NB4 (cell line): Measurements from ENCODE around the gene CIITA.
A peak's percentile ranks its signal among the peaks of the same experiment; 100 is the strongest.
"Not testable (repeated sequence)": the region's sequence is repeated elsewhere in the genome, so short reads cannot be mapped to it uniquely, and the experiment has no call there.

Experiments
- DNase-seq: peaks from one replicate; pipeline ENCODE4 v3.0.0; 2010; ENCODE audit warnings: low read depth
- H3K4me3 ChIP-seq: one replicate; pipeline ENCODE4 v1.5.1; 2011; ENCODE audit warnings: mild to moderate bottlenecking, low read depth, low read length, moderate library complexity
- MYC ChIP-seq: IDR thresholded peaks from 2 replicates; pipeline ENCODE4 v1.6.1; 2011; ENCODE audit warnings: low read depth, low read length
- POLR2A ChIP-seq: IDR thresholded peaks from 2 replicates; pipeline ENCODE4 v1.6.1; 2011; ENCODE audit warnings: mild to moderate bottlenecking; ENCODE audit not compliant: insufficient read length; ENCODE audit errors: extremely low read depth
- TF ChIP-seq, protein P1 (sequence below): IDR thresholded peaks from one replicate; pipeline ENCODE4 v1.5.1; 2012; ENCODE audit warnings: low read depth, low read length
- TF ChIP-seq, protein P2 (sequence below): IDR thresholded peaks from 2 replicates; pipeline ENCODE4 v1.6.1; 2011; ENCODE audit warnings: low read depth, low read length

The CIITA gene

DNA sequence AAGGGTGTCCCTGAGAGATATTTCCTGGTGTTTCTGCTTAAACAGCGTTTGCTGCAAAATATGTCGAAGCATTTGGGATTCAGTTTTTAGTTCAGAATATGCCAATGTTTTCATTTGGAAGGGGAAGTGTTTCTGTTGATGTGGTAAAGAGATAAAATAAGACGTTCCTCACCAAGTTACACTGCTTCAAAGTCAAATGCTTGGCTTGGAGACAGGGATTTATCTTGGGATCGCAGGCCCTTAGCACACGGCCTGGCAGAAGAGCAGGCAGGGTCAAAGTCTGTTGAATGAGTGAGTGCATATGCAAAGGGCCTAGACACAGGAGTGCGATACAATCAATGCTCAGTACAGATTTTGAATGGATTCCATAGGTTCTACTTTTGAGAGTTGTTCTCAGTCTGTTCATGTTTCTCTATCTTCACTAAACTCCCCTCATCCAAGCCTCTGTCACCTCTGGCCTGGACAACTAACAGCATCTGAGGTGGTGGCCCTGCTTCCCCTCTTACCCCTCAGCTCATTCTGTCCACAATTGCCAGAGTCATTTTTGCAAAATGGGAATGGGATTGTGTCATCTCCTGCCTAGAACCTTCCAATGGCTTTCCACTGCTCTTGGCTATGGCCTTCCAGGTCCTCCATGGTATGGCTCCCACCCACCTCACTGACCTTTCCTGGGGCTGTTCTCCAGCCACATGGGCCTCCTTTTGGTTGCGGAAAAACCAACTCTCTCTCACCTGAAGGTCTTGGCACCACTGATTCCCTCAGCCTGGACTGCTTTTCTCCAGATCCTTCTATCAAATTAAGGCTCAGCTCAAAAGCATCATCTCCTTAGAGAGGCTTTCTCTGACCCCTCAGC lies 62.0 kb downstream of the CIITA start:
- H3K4me3 ChIP-seq: peak overlapping the region; percentile 17
- DNase-seq: no peak
- TF ChIP-seq, protein P1, sequence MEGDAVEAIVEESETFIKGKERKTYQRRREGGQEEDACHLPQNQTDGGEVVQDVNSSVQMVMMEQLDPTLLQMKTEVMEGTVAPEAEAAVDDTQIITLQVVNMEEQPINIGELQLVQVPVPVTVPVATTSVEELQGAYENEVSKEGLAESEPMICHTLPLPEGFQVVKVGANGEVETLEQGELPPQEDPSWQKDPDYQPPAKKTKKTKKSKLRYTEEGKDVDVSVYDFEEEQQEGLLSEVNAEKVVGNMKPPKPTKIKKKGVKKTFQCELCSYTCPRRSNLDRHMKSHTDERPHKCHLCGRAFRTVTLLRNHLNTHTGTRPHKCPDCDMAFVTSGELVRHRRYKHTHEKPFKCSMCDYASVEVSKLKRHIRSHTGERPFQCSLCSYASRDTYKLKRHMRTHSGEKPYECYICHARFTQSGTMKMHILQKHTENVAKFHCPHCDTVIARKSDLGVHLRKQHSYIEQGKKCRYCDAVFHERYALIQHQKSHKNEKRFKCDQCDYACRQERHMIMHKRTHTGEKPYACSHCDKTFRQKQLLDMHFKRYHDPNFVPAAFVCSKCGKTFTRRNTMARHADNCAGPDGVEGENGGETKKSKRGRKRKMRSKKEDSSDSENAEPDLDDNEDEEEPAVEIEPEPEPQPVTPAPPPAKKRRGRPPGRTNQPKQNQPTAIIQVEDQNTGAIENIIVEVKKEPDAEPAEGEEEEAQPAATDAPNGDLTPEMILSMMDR: no peak
- TF ChIP-seq POLR2A (no peak), MYC (no peak)
- TF ChIP-seq, protein P2, sequence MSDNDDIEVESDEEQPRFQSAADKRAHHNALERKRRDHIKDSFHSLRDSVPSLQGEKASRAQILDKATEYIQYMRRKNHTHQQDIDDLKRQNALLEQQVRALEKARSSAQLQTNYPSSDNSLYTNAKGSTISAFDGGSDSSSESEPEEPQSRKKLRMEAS: no peak

DNA sequence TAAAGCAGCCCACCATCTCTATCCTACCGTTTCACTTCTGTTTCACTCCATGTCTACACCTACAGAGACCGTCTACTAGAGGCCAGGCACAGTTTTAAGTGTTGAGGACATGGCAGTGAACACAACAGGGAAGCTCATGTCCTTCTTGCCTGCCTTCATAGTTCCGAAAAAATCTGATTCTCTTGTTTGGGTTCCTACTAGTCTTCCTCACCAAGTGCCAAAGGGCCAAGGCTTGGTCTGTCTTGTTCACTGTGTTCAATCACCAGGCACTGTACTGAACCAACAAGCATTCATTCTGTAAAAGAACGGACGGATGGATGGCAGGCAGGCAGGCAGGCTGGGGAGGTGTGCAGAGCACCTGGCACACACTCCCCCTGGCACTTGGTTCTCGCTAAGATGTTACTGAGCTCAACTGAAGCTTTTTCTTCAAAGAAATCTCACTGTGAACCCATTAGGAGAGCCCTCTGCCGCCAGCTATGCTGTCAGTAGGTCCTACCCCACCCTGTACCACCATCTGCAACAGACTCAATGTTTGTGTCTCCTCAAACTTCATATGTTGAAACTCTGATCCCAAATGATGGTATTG lies 62.7 kb downstream of the CIITA start:
- H3K4me3 ChIP-seq: peak overlapping the region; percentile 69
- DNase-seq: no peak
- TF ChIP-seq, protein P2: no peak
- TF ChIP-seq MYC (no peak), POLR2A (no peak)
- TF ChIP-seq, protein P1: no peak

DNA sequence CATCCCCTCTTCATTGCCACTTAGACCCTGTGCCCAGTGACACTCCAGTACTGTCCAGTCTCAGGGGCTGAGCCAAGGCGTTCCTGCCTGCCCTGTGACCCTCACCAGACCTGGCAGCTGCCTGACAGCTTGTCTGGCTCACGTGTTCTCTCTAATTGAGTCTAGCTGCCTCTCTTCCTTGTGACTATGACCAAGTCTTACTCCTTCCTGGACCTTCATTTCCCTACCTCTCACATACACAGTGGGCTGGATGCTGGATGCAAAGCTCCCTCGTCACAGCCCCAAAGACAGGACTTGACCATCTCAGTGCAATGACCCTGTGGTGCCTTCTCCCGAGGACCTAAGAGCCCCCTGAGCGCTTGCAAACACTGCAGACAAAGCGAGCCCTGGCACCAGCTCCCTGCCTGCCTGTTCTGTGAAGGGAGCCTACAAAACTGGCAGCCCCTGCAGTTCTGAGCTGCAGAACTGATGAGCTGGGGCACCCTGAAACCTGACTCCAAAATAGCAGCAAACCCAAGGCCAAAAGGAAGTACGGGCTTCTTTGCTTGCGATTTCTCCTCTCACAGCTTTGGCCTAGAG lies 63.6 kb downstream of the CIITA start:
- peak overlapping the region; percentile 69 for H3K4me3 ChIP-seq
- no peak for DNase-seq
- TF ChIP-seq, protein P1: no peak
- TF ChIP-seq MYC (no peak), POLR2A (no peak)
- TF ChIP-seq, protein P2: no peak

DNA sequence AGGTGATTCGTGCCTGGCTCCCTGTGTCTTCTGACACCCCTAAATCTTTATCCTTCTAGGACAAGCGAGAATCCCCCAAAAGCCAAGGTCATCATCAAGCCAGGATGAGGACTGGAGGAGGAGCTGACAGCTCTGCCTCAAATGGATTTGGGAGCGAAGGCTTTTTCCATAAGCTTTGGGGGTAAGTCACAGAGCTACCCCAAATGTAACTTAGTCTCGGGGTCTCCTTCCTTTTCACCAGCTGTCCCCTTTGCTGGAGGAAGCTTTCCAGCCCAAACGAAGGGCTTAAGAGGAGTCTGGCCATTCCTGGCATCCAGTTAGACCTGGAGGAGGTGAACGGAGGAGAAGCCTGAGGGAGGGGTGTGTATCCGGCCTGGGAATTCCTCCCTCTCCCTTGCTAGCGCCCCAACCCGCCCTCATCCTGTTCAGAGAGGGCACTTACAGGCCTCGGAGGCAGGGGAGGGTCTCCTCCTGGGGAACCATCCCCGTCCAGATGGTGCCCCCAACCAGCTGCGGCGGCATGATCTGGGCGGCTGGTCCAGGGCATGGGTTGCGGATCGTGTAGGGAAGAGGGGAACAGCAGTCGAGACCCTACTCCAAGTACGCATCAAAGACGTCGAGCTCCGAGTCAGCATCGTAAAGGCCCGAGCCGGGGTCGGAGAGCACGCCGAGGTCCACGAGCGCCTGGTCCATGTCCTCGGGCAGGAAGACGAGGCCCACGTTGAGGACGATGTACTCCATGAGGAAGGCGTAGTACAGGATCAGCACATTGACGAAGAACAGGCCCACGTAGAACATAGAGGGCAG lies 64.3 kb downstream of the CIITA start:
- no peak for DNase-seq
- H3K4me3 ChIP-seq: peak overlapping the region; percentile 69
- TF ChIP-seq, protein P1: no peak
- TF ChIP-seq MYC: no peak
- TF ChIP-seq POLR2A: no peak

DNA sequence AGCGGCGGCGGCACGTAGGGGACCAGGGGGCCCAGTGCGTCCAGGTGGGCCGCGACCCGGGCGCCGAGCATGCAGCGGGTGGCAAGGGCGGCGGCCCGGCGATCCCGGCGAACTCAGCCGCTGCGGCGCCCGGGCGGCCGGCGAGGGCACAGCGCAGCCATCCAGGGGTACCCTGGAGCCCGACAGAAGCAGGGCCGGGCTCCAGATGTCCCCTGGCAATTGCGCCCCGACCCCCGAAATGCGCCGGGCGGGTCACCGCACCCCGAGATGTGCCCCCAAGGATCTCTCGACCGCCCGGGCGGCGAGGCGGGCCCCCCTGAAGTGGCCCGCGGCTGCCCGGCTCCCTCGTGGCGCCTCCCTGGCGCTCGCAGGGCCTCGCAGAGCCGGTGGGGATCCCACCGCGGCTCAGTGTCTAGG lies 64.9 kb downstream of the CIITA start:
- DNase-seq: not testable (repeated sequence)
- H3K4me3 ChIP-seq: peak overlapping the region; percentile 69

DNA sequence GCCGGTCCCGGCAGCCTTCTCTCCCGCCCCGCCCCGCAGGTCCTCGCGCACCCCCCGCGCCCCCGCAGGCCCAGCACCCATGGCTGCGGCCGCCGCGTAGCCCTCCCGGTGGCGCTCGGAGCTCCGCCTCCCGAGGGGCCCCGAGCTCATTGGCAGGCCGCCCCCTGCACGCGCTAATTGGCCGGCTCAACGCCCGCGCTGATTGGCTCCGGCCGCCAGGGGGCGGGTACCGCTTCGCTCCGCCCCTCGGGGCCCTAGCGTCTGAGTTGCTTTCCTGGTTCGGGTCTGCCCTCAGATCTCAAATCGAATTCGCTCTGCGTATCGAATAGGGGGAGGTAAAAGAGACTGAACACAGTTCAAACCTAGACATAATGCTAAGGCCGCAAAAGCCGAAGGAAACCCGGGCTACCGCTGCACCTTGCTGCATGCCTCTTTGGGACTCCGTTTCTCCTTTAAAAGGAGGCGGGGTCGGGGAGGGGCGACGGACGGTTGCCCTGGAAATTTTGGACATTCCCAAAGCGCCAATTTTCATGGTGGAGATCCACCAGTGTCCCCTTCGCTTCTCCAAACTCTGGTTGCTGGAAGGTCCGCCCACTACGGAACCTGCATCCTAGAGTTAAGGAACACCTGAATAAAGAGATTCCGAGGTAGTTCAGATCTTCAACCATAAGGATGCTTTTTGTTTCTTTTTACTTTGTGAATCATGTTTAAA lies 65.5 kb downstream of the CIITA start, which contains the start of gene DEXI:
Gene DEXI (minus strand): TSS at position 117 of the 712 bp plus-strand sequence. CDS start 463 bp downstream, outside the sequence.
- H3K4me3 ChIP-seq: peak within 1 kb of the TSS; percentile 69
- peak; percentile 92 for DNase-seq
- no peak for TF ChIP-seq MYC
- peak; percentile 57 for TF ChIP-seq POLR2A
- TF ChIP-seq, protein P2: peak; percentile 37; the same call in 1 of the 2 replicates
- TF ChIP-seq, protein P1: no peak
